Adrenal gland (tissue), 5 donors: ENCODE data around the gene SPPL3.
"Not testable (repeated sequence)": the region's sequence is repeated elsewhere in the genome, so short reads cannot be mapped to it uniquely, and the experiment has no call there.

ENCODE experiments used
- CTCF ChIP-seq, 6 experiments: fragments of 450-650 bp in 4 of 6; fragments of 200-600 bp in 2 of 6; sonication (generic) in 1 of 6; IDR thresholded peaks; 1 replicate in 5 of 6; 2 replicates in 1 of 6; pipeline versions ENCODE4 v1.5.1 to v1.8.0; 2016 to 2021; ENCODE audit warnings: antibody characterized with exemption in 6 of 6, mild to moderate bottlenecking in 2 of 6, moderate library complexity in 1 of 6
- POLR2A ChIP-seq, 2 donors: fragments of 450-650 bp; IDR thresholded peaks; one replicate each; pipeline ENCODE4 v1.6.1; 2017; ENCODE audit warnings: antibody characterized with exemption in 2 of 2, mild to moderate bottlenecking in 2 of 2, moderate library complexity in 1 of 2
- donor health status: DM: no; HTN: no; CAD: no.

DNA sequence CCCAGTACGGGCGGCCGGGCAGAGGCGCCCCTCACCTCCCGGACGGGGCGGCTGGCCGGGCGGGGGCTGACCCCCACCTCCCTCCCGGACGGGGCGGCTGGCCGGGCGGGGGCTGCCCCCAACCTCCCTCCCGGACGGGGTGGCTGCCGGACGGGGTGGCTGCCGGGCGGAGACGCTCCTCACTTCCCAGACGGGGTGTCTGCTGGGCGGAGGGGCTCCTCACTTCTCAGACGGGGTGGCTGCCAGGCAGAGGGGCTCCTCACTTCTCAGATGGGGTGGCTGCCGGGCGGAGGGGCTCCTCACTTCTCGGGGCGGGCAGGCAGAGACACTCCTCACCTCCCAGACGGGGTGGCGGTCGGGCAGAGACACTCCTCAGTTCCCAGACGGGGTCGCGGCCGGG is 172.0 kb downstream of the SPPL3 start:
- not testable (repeated sequence) for TF ChIP-seq CTCF, POLR2A (IDR thresholded peaks at IDR 0.05)
